Adrenal gland (tissue), 5 donors: ENCODE data around the gene EHD4.

Experiments
- CTCF ChIP-seq, 6 experiments: fragments of 450-650 bp in 4 of 6; fragments of 200-600 bp in 2 of 6; sonication (generic) in 1 of 6; IDR thresholded peaks; 1 replicate in 5 of 6; 2 replicates in 1 of 6; pipeline versions ENCODE4 v1.5.1 to v1.8.0; 2016 to 2021; ENCODE audit warnings: antibody characterized with exemption in 6 of 6, mild to moderate bottlenecking in 2 of 6, moderate library complexity in 1 of 6
- POLR2A ChIP-seq, 2 donors: fragments of 450-650 bp; IDR thresholded peaks; one replicate each; pipeline ENCODE4 v1.6.1; 2017; ENCODE audit warnings: antibody characterized with exemption in 2 of 2, mild to moderate bottlenecking in 2 of 2, moderate library complexity in 1 of 2
- donor health status: DM: no; HTN: no; CAD: no.

GRCh38 chr15:41919954-41920538 is 52.3 kb downstream of the EHD4 start:
- TF ChIP-seq CTCF (IDR thresholded peaks at IDR 0.05) (no peak), POLR2A (IDR thresholded peaks at IDR 0.05) (no peak)
